Retina (tissue), 1 donor: Measurements from ENCODE around the gene PMM1.
"Not testable (repeated sequence)": the region's sequence is repeated elsewhere in the genome, so short reads cannot be mapped to it uniquely, and the experiment has no call there.

Experiments
- DNase-seq: peaks from one replicate; pipeline ENCODE4 v3.0.0-alpha.2; 2016

PMM1 gene

GRCh38 chr22:41589391-41590241 is at the start of gene PMM1:
Gene PMM1 (minus strand): TSS chr22:41589840. CDS start chr22:41589805, 35 bp downstream.
- peak; percentile 97 for DNase-seq

GRCh38 chr22:41638748-41639147 is 49.1 kb upstream of the PMM1 start:
- no peak for DNase-seq

- no peak for DNase-seq
Observed at GRCh38 chr22:41638124-41638523, 48.5 kb upstream of the PMM1 start.

- not testable (repeated sequence) for DNase-seq
Observed at GRCh38 chr22:41637623-41638022, 48.0 kb upstream of the PMM1 start.

GRCh38 chr22:41636467-41636866 is 46.8 kb upstream of the PMM1 start:
- DNase-seq, result no peak

- DNase-seq, result not testable (repeated sequence)
Observed at GRCh38 chr22:41634610-41635009, 45.0 kb upstream of the PMM1 start.

- DNase-seq, result not testable (repeated sequence)
Observed at GRCh38 chr22:41631615-41632014, 42.0 kb upstream of the PMM1 start.

- not testable (repeated sequence) for DNase-seq
Observed at GRCh38 chr22:41631115-41631514, 41.5 kb upstream of the PMM1 start.

- no peak for DNase-seq
Observed at GRCh38 chr22:41625577-41625976, 35.9 kb upstream of the PMM1 start.

GRCh38 chr22:41621911-41622179 is 32.2 kb upstream of the PMM1 start:
- DNase-seq, result no peak

- peak; percentile 97 for DNase-seq
Observed at GRCh38 chr22:41621099-41621910, 31.7 kb upstream of the PMM1 start, which contains the start of gene XRCC6. Gene XRCC6 (plus strand): TSS chr22:41621295. CDS start chr22:41622005, 710 bp downstream.

GRCh38 chr22:41620589-41621098 is 31.0 kb upstream of the PMM1 start, which contains the start of gene DESI1:
Gene DESI1 (minus strand): TSS chr22:41621043. CDS start chr22:41620839, 204 bp downstream.
- DNase-seq, result no peak

- DNase-seq, result no peak
Observed at GRCh38 chr22:41619979-41620588, 30.4 kb upstream of the PMM1 start.

GRCh38 chr22:41613456-41613855 is 23.8 kb upstream of the PMM1 start:
- DNase-seq, result no peak

GRCh38 chr22:41612603-41613306 is 23.1 kb upstream of the PMM1 start:
- DNase-seq, result no peak

GRCh38 chr22:41608386-41608785 is 18.7 kb upstream of the PMM1 start:
- DNase-seq, result no peak

- no peak for DNase-seq
Observed at GRCh38 chr22:41603873-41604332, 14.3 kb upstream of the PMM1 start.

- no peak for DNase-seq
Observed at GRCh38 chr22:41600976-41601375, 11.3 kb upstream of the PMM1 start.

GRCh38 chr22:41598891-41599635 is 9.4 kb upstream of the PMM1 start:
- no peak for DNase-seq

- DNase-seq, result no peak
Observed at GRCh38 chr22:41598081-41598480, 8.4 kb upstream of the PMM1 start.

- no peak for DNase-seq
Observed at GRCh38 chr22:41597635-41597953, 8.0 kb upstream of the PMM1 start.
